SK-N-SH treated with all-trans-retinoic acid at 6 μM for 48 hours (cell line): Measurements from ENCODE around the gene MT1E.
"Not testable (repeated sequence)": the region's sequence is repeated elsewhere in the genome, so short reads cannot be mapped to it uniquely, and the experiment has no call there.

Experiments used
- ATAC-seq: fragments of 200-7000 bp; cut with Tn5 transposase; 3 replicates; pipeline ENCODE4 v1.9.1; 2020; ENCODE audit warnings: mild to moderate bottlenecking, moderate library complexity
- BACH2 ChIP-seq: fragments of 250-450 bp; sonication (Bioruptor Pico); IDR thresholded peaks from 2 replicates; pipeline ENCODE4 v1.9.0; 2021; ENCODE audit warnings: mild to moderate bottlenecking, borderline replicate concordance
- CSRNP3 ChIP-seq: fragments of 250-450 bp; sonication (Bioruptor Pico); IDR thresholded peaks from 2 replicates; pipeline ENCODE4 v1.5.1; 2021; ENCODE audit warnings: mild to moderate bottlenecking, moderate library complexity
- ESRRG ChIP-seq: fragments of 250-450 bp; sonication (Bioruptor Pico); IDR thresholded peaks from 2 replicates; pipeline ENCODE4 v1.6.1; 2021; ENCODE audit warnings: mild to moderate bottlenecking
- ISL1 ChIP-seq: fragments of 250-450 bp; sonication (Bioruptor Pico); IDR thresholded peaks from 2 replicates; pipeline ENCODE4 v2.1.2; 2022; ENCODE audit warnings: mild to moderate bottlenecking, moderate library complexity
- OSR1 ChIP-seq: fragments of 250-450 bp; sonication (Bioruptor Pico); IDR thresholded peaks from 2 replicates; pipeline ENCODE4 v1.8.0; 2022; ENCODE audit warnings: moderate library complexity, mild to moderate bottlenecking, inconsistent platforms
- POU6F1 ChIP-seq: fragments of 250-450 bp; sonication (Bioruptor Pico); IDR thresholded peaks from 2 replicates; pipeline ENCODE4 v1.8.0; 2021; ENCODE audit warnings: low read depth, mild to moderate bottlenecking, moderate library complexity, borderline replicate concordance
- PPARA ChIP-seq: fragments of 250-450 bp; sonication (Bioruptor Pico); IDR thresholded peaks from 2 replicates; pipeline ENCODE4 v1.5.0; 2020; ENCODE audit warnings: mild to moderate bottlenecking, borderline replicate concordance
- RARB ChIP-seq: fragments of 250-450 bp; sonication (Bioruptor Pico); IDR thresholded peaks from 2 replicates; pipeline ENCODE4 v1.8.0; 2021; ENCODE audit warnings: mild to moderate bottlenecking, moderate library complexity
- TCF4 ChIP-seq: fragments of 250-450 bp; sonication (Bioruptor Pico); IDR thresholded peaks from 2 replicates; pipeline ENCODE4 v1.8.0; 2021; ENCODE audit warnings: mild to moderate bottlenecking, moderate library complexity, borderline replicate concordance
- TOX ChIP-seq: fragments of 250-450 bp; sonication (Bioruptor Pico); IDR thresholded peaks from 2 replicates; pipeline ENCODE4 v1.8.0; 2021; ENCODE audit warnings: mild to moderate bottlenecking, moderate library complexity, borderline replicate concordance
- TSHZ2 ChIP-seq: fragments of 250-450 bp; sonication (Bioruptor Pico); IDR thresholded peaks from 2 replicates; pipeline ENCODE4 v1.5.0; 2020; ENCODE audit warnings: mild to moderate bottlenecking, moderate library complexity
- ZC3H10 ChIP-seq: fragments of 250-450 bp; sonication (Bioruptor Pico); IDR thresholded peaks from 2 replicates; pipeline ENCODE4 v1.5.1; 2021; ENCODE audit warnings: mild to moderate bottlenecking, moderate library complexity
- ZFP30 ChIP-seq: fragments of 450-650 bp; formaldehyde crosslinking; IDR thresholded peaks from 2 replicates; pipeline ENCODE4 v1.5.0; 2022; ENCODE audit warnings: mild to moderate bottlenecking, moderate library complexity
- ZNF565 ChIP-seq: fragments of 450-650 bp; formaldehyde crosslinking; conservative IDR thresholded peaks from 2 replicates; pipeline ENCODE4 v1.5.0; 2020; ENCODE audit warnings: low read depth, mild to moderate bottlenecking, moderate library complexity
- ZNF70 ChIP-seq: fragments of 450-650 bp; formaldehyde crosslinking; IDR thresholded peaks from 2 replicates; pipeline ENCODE4 v1.5.0; 2020; ENCODE audit warnings: mild to moderate bottlenecking, moderate library complexity
- ZNF8 ChIP-seq: fragments of 450-650 bp; formaldehyde crosslinking; IDR thresholded peaks from 2 replicates; pipeline ENCODE4 v1.5.0; 2020; ENCODE audit warnings: mild to moderate bottlenecking, moderate library complexity
- TF ChIP-seq, protein P1 (sequence below): fragments of 250-450 bp; sonication (Bioruptor Pico); IDR thresholded peaks from 2 replicates; pipeline ENCODE4 v1.5.1; 2020; ENCODE audit warnings: low read depth, mild to moderate bottlenecking, moderate library complexity
- TF ChIP-seq, protein P2 (sequence below): fragments of 250-450 bp; sonication (Bioruptor Pico); IDR thresholded peaks from 2 replicates; pipeline ENCODE4 v1.8.0; 2020; ENCODE audit warnings: mild to moderate bottlenecking, moderate library complexity, borderline replicate concordance

Gene MT1E

DNA sequence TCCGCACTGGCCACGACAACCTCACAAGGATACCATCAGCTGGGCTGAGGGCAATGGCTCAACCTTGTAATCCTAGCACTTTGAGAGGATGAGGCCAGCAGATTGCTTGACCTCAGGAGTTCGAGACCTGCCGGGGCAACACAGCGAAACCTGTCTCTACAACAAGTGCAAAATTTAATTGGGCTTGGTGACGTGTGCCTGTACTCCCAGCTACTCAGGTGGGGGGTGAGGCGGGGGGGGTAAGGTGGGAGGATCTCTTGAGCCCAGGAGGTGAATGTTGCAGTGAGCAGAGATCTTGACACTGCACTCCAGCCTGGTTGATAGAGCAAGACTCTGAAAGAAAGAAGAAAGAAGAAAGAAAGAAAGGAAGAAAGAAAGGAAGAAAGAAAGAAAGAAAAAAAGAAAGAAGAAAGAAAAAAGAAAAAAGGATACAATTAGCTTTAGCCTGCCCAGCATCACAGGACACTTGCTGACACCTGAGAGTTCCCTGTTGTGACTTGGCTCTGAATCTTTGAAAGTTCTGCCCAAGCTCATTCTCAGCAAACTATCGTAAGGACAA lies 5.2 kb upstream of the MT1E start:
- TF ChIP-seq ESRRG (no peak), CSRNP3 (no peak), TOX (no peak), TSHZ2 (CRISPR knock-in tag) (no peak), RARB (CRISPR knock-in tag) (no peak), ISL1 (CRISPR knock-in tag) (no peak), POU6F1 (no peak), PPARA (CRISPR knock-in tag) (no peak), ZC3H10 (CRISPR knock-in tag) (no peak), OSR1 (no peak)
- TF ChIP-seq, protein P1, sequence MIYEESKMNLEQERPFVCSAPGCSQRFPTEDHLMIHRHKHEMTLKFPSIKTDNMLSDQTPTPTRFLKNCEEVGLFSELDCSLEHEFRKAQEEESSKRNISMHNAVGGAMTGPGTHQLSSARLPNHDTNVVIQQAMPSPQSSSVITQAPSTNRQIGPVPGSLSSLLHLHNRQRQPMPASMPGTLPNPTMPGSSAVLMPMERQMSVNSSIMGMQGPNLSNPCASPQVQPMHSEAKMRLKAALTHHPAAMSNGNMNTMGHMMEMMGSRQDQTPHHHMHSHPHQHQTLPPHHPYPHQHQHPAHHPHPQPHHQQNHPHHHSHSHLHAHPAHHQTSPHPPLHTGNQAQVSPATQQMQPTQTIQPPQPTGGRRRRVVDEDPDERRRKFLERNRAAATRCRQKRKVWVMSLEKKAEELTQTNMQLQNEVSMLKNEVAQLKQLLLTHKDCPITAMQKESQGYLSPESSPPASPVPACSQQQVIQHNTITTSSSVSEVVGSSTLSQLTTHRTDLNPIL (CRISPR knock-in tag) = no peak
- no peak for ATAC-seq

DNA sequence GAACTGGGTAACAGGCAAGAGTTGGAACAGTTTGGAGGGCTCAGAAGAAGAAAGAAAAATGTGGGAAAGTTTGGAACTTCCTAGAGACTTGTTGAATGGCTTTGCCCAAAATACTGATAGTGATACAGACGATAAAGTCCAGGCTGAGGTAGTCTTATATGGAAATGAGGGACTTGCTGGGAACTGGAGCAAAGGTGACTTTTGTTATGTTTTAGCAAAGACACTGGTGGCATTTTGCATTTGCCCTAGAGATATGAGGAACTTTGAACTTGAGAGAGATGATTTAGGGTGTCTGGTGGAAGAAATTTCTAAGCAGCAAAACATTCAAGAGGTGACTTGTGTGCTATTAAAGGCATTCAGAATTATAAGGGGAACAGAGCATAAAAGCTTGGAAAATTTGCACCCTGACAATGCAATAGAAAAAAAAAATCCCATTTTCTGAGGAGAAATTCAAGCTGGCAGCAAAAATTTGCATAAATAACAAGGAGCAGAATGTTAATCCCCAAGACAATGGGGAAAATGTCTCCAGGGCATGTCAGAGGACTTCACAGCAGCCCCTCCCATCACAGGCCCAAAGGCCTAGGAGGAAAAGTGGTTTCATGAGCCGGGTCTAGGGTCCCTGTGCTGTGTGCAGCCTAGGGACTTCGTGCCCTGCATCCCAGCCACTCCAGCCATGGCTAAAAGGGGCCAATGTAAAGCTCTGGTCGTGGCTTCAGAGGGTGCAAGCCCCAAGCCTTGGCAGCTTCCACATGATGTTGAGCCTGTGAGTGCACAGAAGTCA lies 3.7 kb upstream of the MT1E start:
- not testable (repeated sequence) for ATAC-seq

GRCh38 chr16:56623184-56623583 lies 2.4 kb upstream of the MT1E start:
- not testable (repeated sequence) for ATAC-seq

DNA sequence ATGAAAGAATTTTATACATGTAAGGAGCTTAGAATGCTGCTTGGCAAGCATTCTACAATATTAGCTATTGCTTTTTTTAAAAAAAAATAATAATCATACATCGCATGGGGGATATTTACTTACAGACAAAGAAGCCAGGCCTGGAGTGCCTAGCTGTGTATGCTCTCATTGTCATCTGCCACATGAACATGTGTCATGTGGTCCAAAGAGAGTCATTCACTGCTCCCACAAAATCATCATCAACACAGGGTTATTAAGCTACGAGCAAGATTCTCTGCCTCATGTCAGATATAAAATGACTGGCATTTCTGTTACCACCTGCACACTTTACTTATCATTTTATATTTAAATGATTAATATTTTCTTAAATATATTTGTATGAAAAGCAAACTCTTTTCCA lies 1.9 kb upstream of the MT1E start:
- ATAC-seq = no peak
- TF ChIP-seq TOX (no peak), ZNF70 (CRISPR knock-in tag) (no peak), ZFP30 (no peak), ZNF565 (no peak), OSR1 (no peak), PPARA (CRISPR knock-in tag) (no peak), BACH2 (CRISPR knock-in tag) (no peak), ZC3H10 (CRISPR knock-in tag) (no peak), ISL1 (CRISPR knock-in tag) (no peak), CSRNP3 (no peak), ZNF8 (CRISPR knock-in tag) (no peak), TCF4 (CRISPR knock-in tag) (no peak), TSHZ2 (CRISPR knock-in tag) (no peak)
- TF ChIP-seq, protein P1 (CRISPR knock-in tag) = no peak
- TF ChIP-seq, protein P2, sequence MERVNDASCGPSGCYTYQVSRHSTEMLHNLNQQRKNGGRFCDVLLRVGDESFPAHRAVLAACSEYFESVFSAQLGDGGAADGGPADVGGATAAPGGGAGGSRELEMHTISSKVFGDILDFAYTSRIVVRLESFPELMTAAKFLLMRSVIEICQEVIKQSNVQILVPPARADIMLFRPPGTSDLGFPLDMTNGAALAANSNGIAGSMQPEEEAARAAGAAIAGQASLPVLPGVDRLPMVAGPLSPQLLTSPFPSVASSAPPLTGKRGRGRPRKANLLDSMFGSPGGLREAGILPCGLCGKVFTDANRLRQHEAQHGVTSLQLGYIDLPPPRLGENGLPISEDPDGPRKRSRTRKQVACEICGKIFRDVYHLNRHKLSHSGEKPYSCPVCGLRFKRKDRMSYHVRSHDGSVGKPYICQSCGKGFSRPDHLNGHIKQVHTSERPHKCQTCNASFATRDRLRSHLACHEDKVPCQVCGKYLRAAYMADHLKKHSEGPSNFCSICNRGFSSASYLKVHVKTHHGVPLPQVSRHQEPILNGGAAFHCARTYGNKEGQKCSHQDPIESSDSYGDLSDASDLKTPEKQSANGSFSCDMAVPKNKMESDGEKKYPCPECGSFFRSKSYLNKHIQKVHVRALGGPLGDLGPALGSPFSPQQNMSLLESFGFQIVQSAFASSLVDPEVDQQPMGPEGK (CRISPR knock-in tag) = no peak
